Psoas muscle (tissue), 8 donors: ENCODE data around the gene MS4A8. TPM values are rescaled to one million over a fixed set of nuclear protein-coding genes. Genes with fewer than 3 reads are reported as not detected.

Experiments used
- ATAC-seq, 4 donors: fragments of 200-7000 bp; cut with Tn5 transposase; one replicate each; pipeline ENCODE4 v1.9.1; 2020; ENCODE audit warnings: moderate library complexity in 3 of 4, mild to moderate bottlenecking in 2 of 4
- DNase-seq, 2 donors: peaks; one replicate each; pipeline ENCODE4 v3.0.0-alpha.2; 2020
- H3K27ac ChIP-seq: fragments of 200-600 bp; one replicate; pipeline ENCODE4 v1.8.0; 2022
- H3K27me3 ChIP-seq, 3 donors: fragments of 200-600 bp in 1 of 3; one replicate each; pipeline versions ENCODE4 v1.6.1 to v1.8.0; 2013 to 2022; ENCODE audit warnings: low read length in 2 of 3, mild to moderate bottlenecking in 2 of 3, moderate library complexity in 1 of 3; ENCODE audit not compliant: insufficient read depth in 3 of 3
- H3K36me3 ChIP-seq, 2 donors: fragments of 200-600 bp in 1 of 2; one replicate each; pipeline versions ENCODE4 v1.6.1 to v1.8.0; 2013 to 2022; ENCODE audit warnings: low read depth in 1 of 2, mild to moderate bottlenecking in 1 of 2, moderate library complexity in 1 of 2; ENCODE audit not compliant: insufficient read depth in 1 of 2
- H3K4me1 ChIP-seq: fragments of 200-600 bp; one replicate; pipeline ENCODE4 v1.8.0; 2022
- H3K4me3 ChIP-seq: fragments of 200-600 bp; one replicate; pipeline ENCODE4 v1.8.0; 2022; ENCODE audit warnings: mild to moderate bottlenecking
- H3K9me3 ChIP-seq: fragments of 200-600 bp; one replicate; pipeline ENCODE4 v1.8.0; 2022
- CTCF ChIP-seq: fragments of 200-600 bp; IDR thresholded peaks from one replicate; pipeline ENCODE4 v1.8.0; 2022; ENCODE audit warnings: antibody characterized with exemption
- WGBS, 3 donors: extraction: QIAGEN DNeasy Blood & Tissue Kit; methylation state at CpG; one replicate each; pipeline versions ENCODE4 v1.1.6 to v1.1.7; 2013; 5-methylcytosine and 5-hydroxymethylcytosine counted together
- intact Hi-C, 2 donors: fragments of 100-400 bp; cut with DNase I; formaldehyde crosslinking; loops; one replicate each; pipeline versions ENCODE4 v1.11.0 to v1.14.2; 2022
- polyA plus RNA-seq, 3 donors: library from polyadenylated mRNA; stranded (reverse); fragments of 200-250 nt; gene quantifications; one replicate each; pipeline ENCODE4 v1.2.3, GENCODE V29; 2013
- total RNA-seq, 4 donors: library from RNA; stranded (reverse); fragmentation: NEBNext Ultra II Directional in 2 of 4; extraction: Animal tissue kit (Norgen Biotek cat#: 25700) in 2 of 4; gene quantifications; one replicate each; pipeline versions ENCODE4 v1.2.1 to v1.2.4, GENCODE V29; 2021 to 2023
- donor health status: healthy with polysubstance abuse.
- donor health status: DM: no; HTN: no; CAD: no; lungs with moderate emphysema.
- donor health status: Bipolar disorder and iron deficiency.
- donor health status: healthy.
- donor health status: DM: yes; HTN: yes; CAD: no.
- donor health status: DM: no; HTN: no; CAD: no.
- donor health status: DM: no; HTN: no; CAD: no.
- donor health status: DM: yes; HTN: yes; CAD: no.

Gene MS4A8
- total and polyA plus RNA-seq, 7 donors, result 0.10 to 0.47 (median 0.23) TPM; not detected in 2

GRCh38 chr11:60719391-60719790 is 20.0 kb downstream of the MS4A8 start:
- no peak for TF ChIP-seq CTCF
- H3K4me3 ChIP-seq, result no peak overlapping the region
- WGBS, 3 donors, result 81 to 91% (median 87%) methylated on average over 4 of the region's 4 CpGs
- no peak overlapping the region for H3K27ac ChIP-seq
- no peaks in the 10 kb centered on the region for H3K4me1 ChIP-seq
- H3K36me3 ChIP-seq, result no peaks in the 10 kb centered on the region
- intact Hi-C loops, result no loop called here
- DNase-seq, result no peak
- peaks cover 0 to 7% (median 0%) of the 10 kb centered on the region in 3 donors for H3K27me3 ChIP-seq
- no peaks in the 10 kb centered on the region for H3K9me3 ChIP-seq
- no peak for ATAC-seq

GRCh38 chr11:60720460-60720859 is 21.0 kb downstream of the MS4A8 start:
- DNase-seq, result no peak
- intact Hi-C loops, result no loop called here
- no peaks in the 10 kb centered on the region for H3K36me3 ChIP-seq
- no peaks in the 10 kb centered on the region for H3K4me1 ChIP-seq
- H3K4me3 ChIP-seq, result no peak overlapping the region
- 74 to 79% (median 76%) methylated on average over 6 of the region's 6 CpGs for WGBS, 3 donors
- H3K27ac ChIP-seq, result no peak overlapping the region
- no peaks in the 10 kb centered on the region for H3K9me3 ChIP-seq
- peaks cover 0 to 5% (median 0%) of the 10 kb centered on the region in 3 donors for H3K27me3 ChIP-seq
- TF ChIP-seq CTCF, result no peak
- no peak for ATAC-seq

GRCh38 chr11:60724420-60724819 is 25.0 kb downstream of the MS4A8 start, which contains the start of gene MS4A18:
Gene MS4A18 (plus strand): TSS chr11:60724720.
- Histone ChIP-seq H3K36me3 (no peaks in the 10 kb centered on the region), H3K27ac (no peak within 1 kb of the TSS), H3K27me3 (no peaks in the 10 kb centered on the region), H3K9me3 (no peaks in the 10 kb centered on the region), H3K4me3 (no peak within 1 kb of the TSS), H3K4me1 (no peaks in the 10 kb centered on the region)
- ATAC-seq (no peak), DNase-seq (no peak)
- intact Hi-C loops, result no loop called here
- 81 to 87% (median 82%) methylated on average over 3 of the region's 3 CpGs for WGBS, 3 donors
- no peak for TF ChIP-seq CTCF

- H3K9me3 ChIP-seq, result no peaks in the 10 kb centered on the region
- no peak overlapping the region for H3K4me3 ChIP-seq
- intact Hi-C loops, result no loop called here
- H3K27me3 ChIP-seq, result no peaks in the 10 kb centered on the region
- H3K4me1 ChIP-seq, result no peaks in the 10 kb centered on the region
- WGBS, 3 donors, result 55 to 78% (median 66%) methylated on average over 1 of the region's 1 CpG
- no peak for TF ChIP-seq CTCF
- H3K36me3 ChIP-seq, result no peaks in the 10 kb centered on the region
- ATAC-seq (no peak), DNase-seq (no peak)
- no peak overlapping the region for H3K27ac ChIP-seq
Measured at GRCh38 chr11:60725592-60725991, 26.2 kb downstream of the MS4A8 start.

GRCh38 chr11:60731586-60731985 is 32.2 kb downstream of the MS4A8 start:
- no peak for ATAC-seq

More at GRCh38 chr11:60731586-60731985, 32.2 kb downstream of the MS4A8 start:
- intact Hi-C loops, result no loop called here
- no peaks in the 10 kb centered on the region for H3K9me3 ChIP-seq
- no peak for DNase-seq
- TF ChIP-seq CTCF, result no peak
- H3K27me3 ChIP-seq, result no peaks in the 10 kb centered on the region
- no peak overlapping the region for H3K27ac ChIP-seq
- H3K4me3 ChIP-seq, result no peak overlapping the region
- no peaks in the 10 kb centered on the region for H3K4me1 ChIP-seq
- 72 to 80% (median 75%) methylated on average over 8 of the region's 8 CpGs for WGBS, 3 donors
- no peaks in the 10 kb centered on the region for H3K36me3 ChIP-seq
